GM21825 (cell line): ENCODE measurements around the gene LRRTM4.

Experiments used
- ATAC-seq: cut with Tn5 transposase; IDR thresholded peaks from one replicate; pipeline ENCODE4 v1.9.1; 2021; ENCODE audit warnings: mild to moderate bottlenecking, moderate library complexity; ENCODE audit not compliant: unreplicated experiment

The LRRTM4 gene

GRCh38 chr2:77325395-77325794, 196.8 kb downstream of the LRRTM4 start:
- ATAC-seq: no peak

GRCh38 chr2:77322431-77322830, 199.7 kb downstream of the LRRTM4 start:
- no peak for ATAC-seq

- ATAC-seq: no peak
Observed at GRCh38 chr2:77314721-77315120, 207.5 kb downstream of the LRRTM4 start.

- ATAC-seq: no peak
Observed at GRCh38 chr2:77310416-77310815, 211.8 kb downstream of the LRRTM4 start.

- no peak for ATAC-seq
Observed at GRCh38 chr2:77309725-77310124, 212.5 kb downstream of the LRRTM4 start.

GRCh38 chr2:77301441-77301840, 220.7 kb downstream of the LRRTM4 start:
- ATAC-seq: no peak

GRCh38 chr2:77296791-77297190, 225.4 kb downstream of the LRRTM4 start:
- no peak for ATAC-seq

- no peak for ATAC-seq
Observed at GRCh38 chr2:77294474-77294873, 227.7 kb downstream of the LRRTM4 start.

GRCh38 chr2:77284353-77284752, 237.8 kb downstream of the LRRTM4 start:
- no peak for ATAC-seq

- no peak for ATAC-seq
Observed at GRCh38 chr2:77271262-77271661, 250.9 kb downstream of the LRRTM4 start.

- ATAC-seq: no peak
Observed at GRCh38 chr2:77270433-77270832, 251.7 kb downstream of the LRRTM4 start.

GRCh38 chr2:77268626-77269025, 253.6 kb downstream of the LRRTM4 start:
- no peak for ATAC-seq

GRCh38 chr2:77232909-77233425, 289.2 kb downstream of the LRRTM4 start:
- ATAC-seq: no peak

- ATAC-seq: no peak
Observed at GRCh38 chr2:77228391-77228790, 293.8 kb downstream of the LRRTM4 start.

- ATAC-seq: no peak
Observed at GRCh38 chr2:77210725-77211124, 311.5 kb downstream of the LRRTM4 start.

GRCh38 chr2:77207331-77207730, 314.8 kb downstream of the LRRTM4 start:
- no peak for ATAC-seq

GRCh38 chr2:77201755-77202154, 320.4 kb downstream of the LRRTM4 start:
- ATAC-seq: no peak

- no peak for ATAC-seq
Observed at GRCh38 chr2:77199411-77199810, 322.8 kb downstream of the LRRTM4 start.

- ATAC-seq: no peak
Observed at GRCh38 chr2:77193858-77194448, 328.2 kb downstream of the LRRTM4 start.

- ATAC-seq: no peak
Observed at GRCh38 chr2:77192811-77193289, 329.3 kb downstream of the LRRTM4 start.

- ATAC-seq: no peak
Observed at GRCh38 chr2:77191665-77192064, 330.5 kb downstream of the LRRTM4 start.

- no peak for ATAC-seq
Observed at GRCh38 chr2:77190721-77191346, 331.3 kb downstream of the LRRTM4 start.

- no peak for ATAC-seq
Observed at GRCh38 chr2:77185052-77185451, 337.1 kb downstream of the LRRTM4 start.
